CD4-positive, alpha-beta T cell treated with Interleukin-17A for 1 hour (primary cell): ENCODE measurements around the gene ESPL1.

ENCODE experiments used
- DNase-seq: peaks from one replicate; pipeline ENCODE4 v3.0.0-alpha.2; 2020

ESPL1 gene

GRCh38 chr12:53267999-53268629 lies at the start of gene ESPL1:
Gene ESPL1 (plus strand): TSS chr12:53268299. CDS start chr12:53268767, 468 bp downstream.
- DNase-seq: peak; percentile 86

DNA sequence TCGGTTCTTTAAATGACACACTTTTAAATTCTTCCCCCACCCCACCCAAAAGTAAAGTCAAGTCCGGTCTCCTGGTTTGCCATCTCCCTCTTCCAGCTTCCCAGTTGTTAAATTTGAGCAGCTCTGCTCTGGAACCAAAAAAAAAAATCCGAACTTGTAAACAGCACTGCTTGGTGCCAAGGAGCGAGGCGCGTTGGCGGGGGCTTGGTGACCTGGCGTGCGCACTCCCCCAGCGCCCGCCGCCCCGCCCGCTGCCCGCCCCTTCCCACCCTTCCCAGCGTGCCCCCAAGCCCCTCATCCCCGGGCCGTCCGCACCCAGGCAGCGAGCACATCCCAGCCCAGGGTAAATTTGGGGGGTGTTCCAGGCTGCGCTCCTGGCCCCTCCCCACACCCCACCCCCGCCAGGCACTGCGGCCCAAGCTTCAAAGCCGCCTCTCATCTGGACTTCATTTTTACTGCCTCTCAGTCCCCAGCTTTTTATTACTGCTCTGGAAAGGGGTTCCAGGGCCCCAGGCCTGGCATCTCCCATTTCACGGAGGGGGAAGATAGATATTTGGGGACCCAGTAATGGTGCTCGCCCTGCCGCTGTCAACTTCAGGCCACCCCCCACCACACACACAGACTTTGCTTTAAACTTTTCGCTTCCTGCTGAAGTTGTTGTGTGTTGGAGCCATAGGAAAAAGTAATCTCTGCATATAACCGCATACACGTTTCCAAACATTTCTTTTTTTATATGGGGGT lies 49.4 kb upstream of the ESPL1 start:
- no peak for DNase-seq

DNA sequence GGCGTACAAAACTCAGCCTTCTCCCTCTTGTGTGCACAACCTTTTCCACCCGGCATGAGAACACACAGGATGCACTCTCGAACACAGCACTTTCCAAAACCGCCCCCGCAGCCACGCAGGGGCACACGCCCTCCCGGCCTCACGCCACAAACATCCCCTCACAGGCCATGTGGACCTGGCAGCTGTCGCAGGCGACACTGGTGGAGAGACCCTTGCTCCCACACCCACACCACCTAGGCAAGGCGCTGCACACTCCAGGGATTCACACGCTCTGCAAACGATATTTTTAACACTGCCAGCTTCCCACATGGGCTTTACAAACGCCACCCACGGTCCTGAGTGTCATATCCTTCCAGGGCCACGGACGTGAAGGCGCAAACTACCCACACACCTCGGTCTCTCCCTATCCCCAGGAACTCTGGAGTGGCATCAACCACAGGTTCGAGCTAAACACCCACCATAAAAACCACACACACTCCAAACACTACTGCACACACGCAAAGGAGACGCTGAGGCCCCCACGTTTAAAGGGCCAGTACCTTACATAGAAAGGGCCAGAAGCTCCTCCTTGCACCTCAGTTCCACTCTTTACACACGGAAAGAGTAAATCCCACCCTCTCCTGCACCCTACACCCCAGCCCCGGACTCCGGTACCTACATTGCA lies 48.7 kb upstream of the ESPL1 start:
- DNase-seq: peak; percentile 51

GRCh38 chr12:53219956-53220693 lies 48.0 kb upstream of the ESPL1 start:
- DNase-seq: peak; percentile 79

GRCh38 chr12:53220694-53221202 lies 47.4 kb upstream of the ESPL1 start:
- peak; percentile 84 for DNase-seq

DNA sequence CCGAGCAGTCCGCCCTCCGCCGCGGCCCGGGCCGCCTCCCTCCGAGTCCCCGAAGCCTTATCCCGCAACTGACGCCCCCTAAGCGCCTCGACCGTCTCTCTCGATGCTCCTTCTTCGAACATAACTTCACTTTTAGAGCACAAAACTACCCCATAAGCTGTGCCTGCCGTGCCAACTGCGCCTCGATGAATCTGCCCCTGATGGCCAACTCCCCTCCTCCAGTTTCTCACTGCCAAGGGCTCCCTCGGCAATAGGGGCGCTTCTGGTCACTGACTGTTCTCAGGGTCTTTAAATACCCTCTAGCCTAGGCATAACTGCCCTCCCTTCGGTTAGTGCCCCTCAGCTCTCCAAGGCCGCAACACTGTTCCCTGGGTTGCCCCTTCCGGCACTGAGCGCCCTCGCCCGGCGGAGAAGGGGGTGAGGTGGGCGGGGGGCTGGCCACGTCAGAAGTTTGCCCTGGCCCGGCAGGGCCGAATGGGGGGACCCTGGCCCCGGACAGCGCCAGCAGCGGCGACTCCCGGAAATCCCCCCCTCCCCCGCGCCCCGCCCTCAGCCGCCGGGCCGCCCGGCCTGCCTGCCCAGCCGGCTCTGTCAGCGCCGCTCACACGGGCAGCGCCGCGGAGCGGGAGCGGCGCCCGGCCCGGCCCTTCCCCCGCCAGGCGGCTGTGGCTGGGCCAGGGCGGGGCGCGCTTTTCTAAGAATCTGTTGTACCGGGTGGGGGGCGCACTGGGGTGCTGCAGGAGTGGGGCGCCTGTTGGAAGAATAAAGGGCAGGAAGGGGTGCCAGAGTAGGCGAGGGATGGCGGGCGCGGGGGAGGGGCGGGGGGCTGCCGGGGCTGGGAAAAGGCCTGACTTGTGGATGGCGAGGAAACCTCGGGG lies 46.7 kb upstream of the ESPL1 start:
- DNase-seq: peak; percentile 64

GRCh38 chr12:53222170-53222721 lies 45.9 kb upstream of the ESPL1 start:
- no peak for DNase-seq

DNA sequence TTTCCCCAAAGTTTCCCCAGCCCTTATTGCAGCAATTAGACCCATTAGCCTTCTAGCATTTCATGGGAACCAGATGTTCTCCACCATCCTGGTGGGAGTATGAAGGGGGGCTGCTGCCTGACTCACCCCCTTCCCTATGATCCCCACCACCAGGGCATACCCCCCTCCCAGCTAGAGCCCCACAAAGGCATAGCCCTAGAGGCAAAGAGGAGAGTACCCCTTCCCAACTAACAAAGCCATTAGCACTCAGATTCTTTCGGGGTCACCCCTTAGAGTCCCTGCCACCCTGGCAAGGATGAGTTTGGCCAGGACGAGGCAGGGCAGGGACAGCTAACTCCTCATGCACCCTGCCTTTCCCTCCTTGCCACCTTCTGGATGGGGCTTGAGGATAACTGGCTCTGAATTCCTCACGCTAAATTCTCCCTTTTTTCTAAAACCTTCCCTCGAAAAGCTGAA lies 45.3 kb upstream of the ESPL1 start:
- no peak for DNase-seq

GRCh38 chr12:53223389-53224060 lies 44.6 kb upstream of the ESPL1 start:
- peak; percentile 57 for DNase-seq

- DNase-seq: no peak
These were observed 43.8 kb upstream of the ESPL1 start for GRCh38 chr12:53224061-53224896.

DNA sequence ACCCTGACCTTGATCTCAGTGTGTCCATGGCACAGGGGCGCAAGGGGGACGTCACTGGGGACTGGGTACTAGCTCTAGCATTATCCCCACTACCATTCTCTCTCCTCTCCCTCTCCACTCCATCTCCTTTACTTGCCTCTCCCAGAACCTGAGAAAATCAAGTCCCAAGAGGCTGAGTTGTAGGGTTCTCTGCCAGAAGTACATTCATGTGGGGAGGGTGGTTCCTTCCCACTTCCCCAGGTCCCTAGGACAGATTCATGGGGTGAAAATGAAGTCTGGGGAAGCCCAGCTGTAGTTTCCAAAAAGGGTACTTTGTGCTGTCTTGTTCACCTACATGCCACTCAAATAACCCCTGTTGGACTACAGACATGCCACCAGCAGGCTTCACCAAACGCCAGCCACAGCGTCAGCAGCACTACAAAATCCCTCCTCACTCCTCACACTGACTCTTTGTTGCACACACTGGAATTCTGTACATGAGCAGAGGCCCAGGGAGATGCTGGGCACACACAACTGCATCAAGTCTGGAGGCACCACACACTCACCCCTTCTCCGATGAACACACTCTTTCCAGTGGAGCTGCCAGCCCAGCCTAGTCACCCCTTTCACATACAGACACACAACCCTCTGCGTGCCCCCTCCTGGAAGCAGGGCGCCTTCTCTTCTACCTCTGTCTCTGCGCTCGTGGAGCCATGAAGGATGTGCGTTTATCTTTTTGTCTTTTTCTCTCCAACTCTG lies 43.0 kb upstream of the ESPL1 start:
- no peak for DNase-seq

DNA sequence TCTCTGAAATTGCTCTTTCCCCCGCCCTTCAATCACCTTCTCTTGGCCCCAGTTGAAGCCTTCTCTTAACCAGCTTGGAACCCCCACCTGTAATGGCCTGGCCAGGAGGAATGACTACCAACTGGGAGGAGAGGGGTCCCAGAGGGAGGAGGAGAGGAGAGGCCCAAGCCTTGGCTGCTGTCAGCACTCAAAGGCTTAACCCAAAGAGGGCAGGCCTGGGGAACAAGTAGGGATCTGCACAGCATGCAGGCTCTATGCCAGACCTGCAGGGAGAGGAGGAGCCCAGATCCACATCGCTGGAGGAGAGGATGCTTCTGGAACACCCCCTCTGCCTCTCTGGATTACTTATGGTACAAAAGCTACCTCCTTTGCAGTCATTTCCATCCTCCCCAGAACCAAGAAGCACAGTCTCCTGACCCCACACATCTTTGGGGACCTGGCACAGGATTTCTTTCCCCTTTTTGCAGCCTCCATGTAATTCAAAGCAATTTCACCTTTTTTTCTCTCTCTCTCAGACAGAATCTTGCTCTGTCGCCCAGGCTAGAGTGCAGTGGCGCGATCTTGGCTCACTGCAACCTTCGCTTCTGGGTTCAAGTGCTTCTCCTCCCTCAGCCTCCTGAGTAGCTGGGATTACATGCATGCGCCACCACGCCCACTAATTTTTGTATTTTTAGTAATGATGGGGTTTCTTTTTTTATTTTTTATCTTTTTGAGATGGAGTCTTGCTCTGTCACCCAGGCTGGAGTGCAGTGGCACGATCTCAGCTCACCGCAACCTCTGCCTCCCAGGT lies 42.3 kb upstream of the ESPL1 start:
- DNase-seq: no peak

DNA sequence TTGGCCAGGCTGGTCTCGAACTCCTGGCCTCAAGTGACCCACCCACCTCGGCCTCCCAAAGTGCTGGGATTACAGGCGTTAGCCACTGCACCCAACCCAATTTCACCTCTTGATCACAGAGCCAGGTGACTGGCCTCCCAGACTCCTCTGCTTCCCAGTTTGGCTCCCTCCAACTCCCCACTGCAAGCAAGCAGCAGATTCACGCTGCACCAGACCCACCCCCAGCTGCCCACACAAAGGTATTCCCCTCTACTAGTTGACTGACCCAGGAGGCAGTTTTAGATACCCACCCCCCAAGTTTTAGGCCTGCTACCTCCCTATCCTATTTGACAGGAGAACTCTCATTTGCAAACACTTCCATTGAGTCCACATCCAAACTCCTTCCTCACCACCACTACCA lies 41.3 kb upstream of the ESPL1 start:
- no peak for DNase-seq

- no peak for DNase-seq
These were observed 40.8 kb upstream of the ESPL1 start for GRCh38 chr12:53227341-53227740.

- DNase-seq: no peak
These were observed 40.3 kb upstream of the ESPL1 start for GRCh38 chr12:53227836-53228235.

GRCh38 chr12:53229454-53229853 lies 38.6 kb upstream of the ESPL1 start:
- no peak for DNase-seq

DNA sequence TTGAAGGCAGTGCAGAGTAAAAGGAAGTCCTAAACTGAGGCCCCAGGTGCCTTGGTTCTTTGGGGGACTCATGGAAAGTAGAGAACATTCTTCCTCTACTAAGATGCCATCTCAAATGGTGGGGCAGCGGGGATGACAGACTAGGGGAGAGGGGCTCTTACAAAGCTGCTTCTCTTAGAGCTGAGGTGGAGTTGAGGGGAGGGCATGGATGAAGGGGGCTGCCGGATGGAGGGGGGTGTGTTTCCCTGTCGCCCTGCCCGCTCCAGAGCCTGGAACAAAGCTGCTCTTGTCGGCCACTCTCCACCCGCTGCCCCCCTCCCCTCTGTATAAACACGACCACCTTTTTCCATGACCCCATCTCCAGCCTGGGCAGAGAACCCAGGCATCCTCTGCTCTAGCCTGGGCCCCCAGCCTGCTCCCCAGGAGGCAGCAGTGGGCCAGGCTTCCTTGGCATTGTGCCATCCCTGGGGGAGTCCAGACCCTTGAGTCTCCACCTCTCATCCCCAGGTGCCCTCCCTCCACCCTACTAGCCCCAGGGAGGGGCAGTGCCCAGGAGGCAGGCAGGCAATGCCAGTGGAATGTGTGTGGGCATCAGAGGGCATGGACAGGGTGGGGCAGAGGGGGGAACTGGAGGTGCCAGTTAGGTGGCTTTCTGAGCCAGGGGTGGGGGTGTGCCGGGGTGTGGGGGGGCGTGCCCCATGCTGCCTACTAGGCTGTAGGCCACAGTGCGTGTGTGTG lies 37.8 kb upstream of the ESPL1 start:
- no peak for DNase-seq

DNA sequence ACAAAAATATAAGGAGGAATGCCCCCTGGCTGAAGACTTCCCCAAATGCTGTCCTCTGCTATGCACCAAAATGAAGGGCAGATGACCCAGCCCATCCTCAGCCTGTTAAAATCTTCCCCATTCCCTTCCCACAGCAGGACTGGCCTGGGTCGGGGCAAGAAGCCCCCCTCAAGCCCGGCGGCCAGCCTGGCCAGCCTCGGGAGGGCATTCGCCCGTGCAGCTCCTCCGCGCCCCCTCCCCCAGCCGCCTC lies 36.5 kb upstream of the ESPL1 start:
- DNase-seq: no peak
